Neuronal stem cell (in vitro differentiated cells): ENCODE measurements around the gene LMF2.

Experiments used
- DNase-seq: peaks from one replicate; pipeline ENCODE4 v3.0.0-alpha.2; 2013; ENCODE audit warnings: low spot score
- H2AFZ ChIP-seq: one replicate; pipeline ENCODE4 v1.6.1; 2013; ENCODE audit warnings: mild to moderate bottlenecking, low read length, inconsistent platforms
- H2AK5ac ChIP-seq: 2 replicates; pipeline ENCODE4 v1.6.1; 2013; ENCODE audit warnings: low read depth, mild to moderate bottlenecking, inconsistent platforms, low read length, moderate library complexity, mixed read lengths
- H2BK120ac ChIP-seq: 2 replicates; pipeline ENCODE4 v1.6.1; 2013; ENCODE audit warnings: low read depth, mild to moderate bottlenecking, inconsistent platforms, low read length, moderate library complexity, mixed read lengths
- H2BK12ac ChIP-seq: one replicate; pipeline ENCODE4 v1.6.1; 2013; ENCODE audit warnings: low read length, inconsistent platforms
- H2BK15ac ChIP-seq: 2 replicates; pipeline ENCODE4 v1.6.1; 2013; ENCODE audit warnings: mild to moderate bottlenecking, low read length, inconsistent platforms, mixed read lengths
- H2BK5ac ChIP-seq: one replicate; pipeline ENCODE4 v1.6.1; 2013; ENCODE audit warnings: inconsistent platforms, mild to moderate bottlenecking, low read length, moderate library complexity
- H3K14ac ChIP-seq: one replicate; pipeline ENCODE4 v1.6.1; 2013; ENCODE audit warnings: low read length, inconsistent platforms
- H3K18ac ChIP-seq: 2 replicates; pipeline ENCODE4 v1.6.1; 2013; ENCODE audit warnings: low read length, inconsistent platforms
- H3K23ac ChIP-seq: 2 replicates; pipeline ENCODE4 v1.6.1; 2013; ENCODE audit warnings: low read depth, mild to moderate bottlenecking, mixed read lengths, low read length, inconsistent platforms; ENCODE audit not compliant: poor library complexity
- H3K27ac ChIP-seq: replicated peaks from 3 replicates; pipeline ENCODE4 v1.5.1; 2013; ENCODE audit warnings: low read length, inconsistent platforms
- H3K27me3 ChIP-seq, 3 experiments: 2 replicates each; pipeline ENCODE4 v1.6.1; 2013; ENCODE audit warnings: low read length in 3 of 3, mild to moderate bottlenecking in 2 of 3, inconsistent platforms in 1 of 3, low read depth in 1 of 3, mixed read lengths in 1 of 3, moderate library complexity in 1 of 3; ENCODE audit not compliant: control insufficient read depth in 3 of 3, insufficient read depth in 3 of 3
- H3K36me3 ChIP-seq, 2 donors: replicated peaks in 1 of 2; 2 replicates each; pipeline ENCODE4 v1.6.1; 2013; ENCODE audit warnings: low read length in 2 of 2; ENCODE audit not compliant: control insufficient read depth in 2 of 2, insufficient read depth in 2 of 2
- H3K4ac ChIP-seq: 2 replicates; pipeline ENCODE4 v1.6.1; 2013; ENCODE audit warnings: inconsistent platforms, mild to moderate bottlenecking, low read length, moderate library complexity
- H3K4me1 ChIP-seq, 2 donors: 1 replicate in 1 of 2; 2 replicates in 1 of 2; pipeline ENCODE4 v1.6.1; 2013; ENCODE audit warnings: low read length in 2 of 2, low read depth in 1 of 2; ENCODE audit not compliant: control insufficient read depth in 2 of 2, insufficient read depth in 1 of 2
- H3K4me2 ChIP-seq: one replicate; pipeline ENCODE4 v1.6.1; 2013; ENCODE audit warnings: mild to moderate bottlenecking, low read length, inconsistent platforms; ENCODE audit not compliant: insufficient read depth, poor library complexity, severe bottlenecking
- H3K4me3 ChIP-seq, 2 donors: 2 replicates each; pipeline ENCODE4 v1.5.1; 2013; ENCODE audit warnings: low read length in 2 of 2, mild to moderate bottlenecking in 2 of 2, inconsistent platforms in 1 of 2, moderate library complexity in 1 of 2
- H3K79me1 ChIP-seq: one replicate; pipeline ENCODE4 v1.6.1; 2013; ENCODE audit warnings: low read depth, mild to moderate bottlenecking, inconsistent platforms, low read length, moderate library complexity
- H3K9ac ChIP-seq: one replicate; pipeline ENCODE4 v1.6.1; 2013; ENCODE audit warnings: mild to moderate bottlenecking, low read depth, low read length, inconsistent platforms; ENCODE audit not compliant: poor library complexity
- H3K9me3 ChIP-seq, 2 donors: replicated peaks in 1 of 2; 2 replicates each; pipeline versions ENCODE3 to v1.6.1; 2013; ENCODE audit warnings: low read length in 2 of 2, mild to moderate bottlenecking in 2 of 2, inconsistent platforms in 1 of 2, low read depth in 1 of 2, mixed read lengths in 1 of 2, moderate library complexity in 1 of 2; ENCODE audit not compliant: control insufficient read depth in 2 of 2, insufficient read depth in 1 of 2
- H4K8ac ChIP-seq: one replicate; pipeline ENCODE4 v1.6.1; 2013; ENCODE audit warnings: low read depth, mild to moderate bottlenecking, inconsistent platforms, low read length, moderate library complexity
- H4K91ac ChIP-seq: one replicate; pipeline ENCODE4 v1.6.1; 2013; ENCODE audit warnings: low read length, low read depth, mild to moderate bottlenecking, inconsistent platforms; ENCODE audit not compliant: poor library complexity
- WGBS, 2 donors: extraction: QIAGEN DNeasy Blood & Tissue Kit; methylation state at CpG; one replicate each; pipeline ENCODE4 v1.1.7; 2013; ENCODE audit warnings: missing lambda C conversion rate in 2 of 2, mixed read lengths in 1 of 2; ENCODE audit not compliant: insufficient read length in 2 of 2, insufficient replicate concordance in 1 of 2; ENCODE audit errors: extremely low coverage in 2 of 2; 5-methylcytosine and 5-hydroxymethylcytosine counted together

Gene LMF2

GRCh38 chr22:50473088-50473487, 34.4 kb downstream of the LMF2 start:
- no peak overlapping the region for H2BK12ac ChIP-seq
- H3K27me3 ChIP-seq, result no peaks in the 10 kb centered on the region
- no peak for DNase-seq
- no peaks in the 10 kb centered on the region for H3K9me3 ChIP-seq
- H3K4me3 ChIP-seq, result peak overlapping the region in 1 of 2 donors; percentile 80
- H3K4me2 ChIP-seq, result no peak overlapping the region
- H2AK5ac ChIP-seq, result peak overlapping the region; percentile 58
- H3K27ac ChIP-seq, result no peak overlapping the region
- peaks cover 0 to 27% of the 10 kb centered on the region in 2 donors for H3K36me3 ChIP-seq
- no peak overlapping the region for H3K14ac ChIP-seq
- no peak overlapping the region for H2BK5ac ChIP-seq
- H3K79me1 ChIP-seq, result peaks cover 54% of the 10 kb centered on the region
- H2BK15ac ChIP-seq, result no peak overlapping the region
- peak overlapping the region; percentile 50 for H3K9ac ChIP-seq
- H3K18ac ChIP-seq, result no peak overlapping the region
- H4K8ac ChIP-seq, result no peak overlapping the region
- peak overlapping the region; percentile 32 for H3K23ac ChIP-seq
- WGBS, 2 donors, result no CpG with 5 or more reads among the region's 6 CpGs
- no peak overlapping the region for H2AFZ ChIP-seq
- H2BK120ac ChIP-seq, result no peak overlapping the region
- no peak overlapping the region for H4K91ac ChIP-seq
- peaks cover 10 to 15% of the 10 kb centered on the region in 2 donors for H3K4me1 ChIP-seq
- no peak overlapping the region for H3K4ac ChIP-seq

GRCh38 chr22:50471962-50472361, 35.5 kb downstream of the LMF2 start:
- Histone ChIP-seq H3K27ac (no peak overlapping the region), H2BK12ac (no peak overlapping the region), H2BK15ac (no peak overlapping the region), H3K4me1 (peaks cover 10 to 15% of the 10 kb centered on the region in 2 donors), H3K4ac (no peak overlapping the region), H2AK5ac (no peak overlapping the region), H3K27me3 (no peaks in the 10 kb centered on the region), H3K18ac (no peak overlapping the region), H4K8ac (no peak overlapping the region), H2BK120ac (no peak overlapping the region), H3K14ac (no peak overlapping the region), H2BK5ac (no peak overlapping the region), H4K91ac (no peak overlapping the region), H3K4me3 (peak overlapping the region in 1 of 2 donors; percentile 80), H3K9me3 (no peaks in the 10 kb centered on the region), H3K79me1 (peaks cover 62% of the 10 kb centered on the region), H3K9ac (peak overlapping the region; percentile 67), H2AFZ (no peak overlapping the region), H3K23ac (no peak overlapping the region), H3K4me2 (no peak overlapping the region), H3K36me3 (peaks cover 4 to 37% of the 10 kb centered on the region in 2 donors)
- no CpG with 5 or more reads among the region's 5 CpGs for WGBS, 2 donors
- DNase-seq, result no peak

GRCh38 chr22:50471197-50471847, 36.2 kb downstream of the LMF2 start:
- no CpG with 5 or more reads among the region's 21 CpGs for WGBS, 2 donors
- no peak overlapping the region for H2BK15ac ChIP-seq
- no peak for DNase-seq

DNA sequence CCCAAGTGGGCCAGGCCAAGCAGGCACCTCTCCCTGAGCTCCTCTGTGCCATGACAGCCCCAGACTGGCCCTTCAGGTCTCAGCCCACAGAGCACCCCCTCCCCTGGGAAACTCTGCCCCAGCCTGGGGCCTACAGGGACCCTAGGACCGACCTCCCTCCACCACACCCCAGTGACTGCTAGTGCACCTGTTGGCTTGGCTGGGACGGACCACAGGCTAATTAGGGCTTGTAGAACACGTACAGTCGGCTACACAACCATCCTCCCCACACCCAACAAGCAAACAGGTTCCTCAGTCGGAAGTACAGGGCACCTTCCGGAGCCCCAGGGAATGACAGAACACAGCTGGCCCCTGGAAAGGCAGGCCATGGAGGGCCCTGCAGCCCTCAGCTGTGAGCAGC, 37.0 kb downstream of the LMF2 start:
- no peak for DNase-seq
- H3K14ac ChIP-seq, result no peak overlapping the region
- H3K9me3 ChIP-seq, result no peaks in the 10 kb centered on the region
- H4K91ac ChIP-seq, result no peak overlapping the region
- no peak overlapping the region for H2AFZ ChIP-seq
- no peak overlapping the region for H3K18ac ChIP-seq
- H2BK12ac ChIP-seq, result no peak overlapping the region
- no peak overlapping the region for H4K8ac ChIP-seq
- H3K27me3 ChIP-seq, result no peaks in the 10 kb centered on the region
- H3K27ac ChIP-seq, result no peak overlapping the region
- peaks cover 17 to 52% of the 10 kb centered on the region in 2 donors for H3K36me3 ChIP-seq
- peaks cover 63% of the 10 kb centered on the region for H3K79me1 ChIP-seq
- H2AK5ac ChIP-seq, result no peak overlapping the region
- H3K4me1 ChIP-seq, result peaks cover 9 to 13% of the 10 kb centered on the region in 2 donors
- no CpG with 5 or more reads among the region's 6 CpGs for WGBS, 2 donors
- peak overlapping the region; percentile 67 for H3K23ac ChIP-seq
- H3K4me3 ChIP-seq, result no peak overlapping the region
- no peak overlapping the region for H3K4me2 ChIP-seq
- no peak overlapping the region for H2BK120ac ChIP-seq
- no peak overlapping the region for H3K4ac ChIP-seq
- no peak overlapping the region for H2BK5ac ChIP-seq
- no peak overlapping the region for H2BK15ac ChIP-seq
- no peak overlapping the region for H3K9ac ChIP-seq

More at GRCh38 chr22:50471197-50471847, 36.2 kb downstream of the LMF2 start:
- Histone ChIP-seq H2AFZ (no peak overlapping the region), H3K79me1 (peaks cover 62% of the 10 kb centered on the region), H3K4me2 (no peak overlapping the region), H2BK5ac (no peak overlapping the region), H3K18ac (no peak overlapping the region), H3K4me1 (peaks cover 10 to 15% of the 10 kb centered on the region in 2 donors), H4K91ac (no peak overlapping the region), H3K27ac (no peak overlapping the region), H3K9ac (peak overlapping the region; percentile 44), H3K27me3 (no peaks in the 10 kb centered on the region), H3K14ac (no peak overlapping the region), H2AK5ac (peak overlapping the region; percentile 70), H3K9me3 (no peaks in the 10 kb centered on the region), H3K4ac (no peak overlapping the region), H2BK12ac (no peak overlapping the region), H3K36me3 (peaks cover 10 to 44% of the 10 kb centered on the region in 2 donors), H2BK120ac (no peak overlapping the region), H4K8ac (peak overlapping the region; percentile 82), H3K4me3 (no peak overlapping the region), H3K23ac (peak overlapping the region; percentile 80)
